Stimulated activated CD4-positive, alpha-beta T cell treated with anti-CD3 and anti-CD28 coated beads, Interleukin-1b, Interleukin-23, amount 100 ng/mL, for 1 hour (primary cell): ENCODE measurements around the gene CA6.
A peak's percentile ranks its signal among the peaks of the same experiment; 100 is the strongest.
"Not testable (repeated sequence)": the region's sequence is repeated elsewhere in the genome, so short reads cannot be mapped to it uniquely, and the experiment has no call there.

Source experiments
- DNase-seq, 2 donors: peaks; one replicate each; pipeline ENCODE4 v3.0.0-alpha.2; 2020; ENCODE audit warnings: low read depth in 2 of 2

CA6 gene

GRCh38 chr1:8969937-8970336 lies 24.3 kb downstream of the CA6 start:
- no peak for DNase-seq

GRCh38 chr1:8970870-8971337 lies 25.2 kb downstream of the CA6 start:
- DNase-seq, result no peak

DNA sequence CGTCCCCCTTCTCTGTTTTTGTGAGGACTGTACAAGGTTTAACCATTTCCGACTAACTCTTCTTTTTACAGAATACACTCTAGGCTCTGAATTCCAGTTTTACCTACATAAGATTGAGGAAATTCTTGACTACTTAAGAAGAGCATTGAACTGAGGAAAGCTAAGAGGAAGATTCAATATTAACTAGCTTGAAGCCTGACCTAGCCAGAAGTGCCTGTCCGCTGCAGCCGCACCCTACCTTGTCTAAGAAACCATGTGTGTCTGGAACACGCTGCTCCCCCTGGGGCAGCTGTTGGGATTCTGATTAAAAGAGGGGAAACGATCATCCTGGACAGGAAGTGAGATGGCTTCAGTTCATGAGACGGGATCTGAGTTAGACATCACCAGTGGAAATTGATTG lies 28.9 kb downstream of the CA6 start:
- DNase-seq, result no peak

DNA sequence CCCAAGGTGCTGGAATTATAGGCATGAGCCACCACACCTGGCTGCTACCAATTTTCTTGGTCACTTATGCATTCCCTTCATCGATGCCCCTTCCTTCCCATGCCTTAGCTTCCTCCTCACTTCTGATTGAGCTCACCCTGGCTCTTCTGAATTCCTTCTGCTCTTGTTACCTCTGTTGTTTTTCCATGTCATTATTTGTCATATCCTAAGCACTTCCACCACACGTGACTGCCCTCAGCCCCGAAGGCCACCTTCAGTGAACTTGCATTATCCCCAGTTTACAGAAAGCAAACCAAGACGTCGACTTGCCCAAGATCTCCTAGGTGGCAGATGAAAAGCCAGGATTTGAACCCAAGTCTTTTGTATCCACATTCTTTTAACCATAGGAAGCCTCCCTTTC lies 30.7 kb downstream of the CA6 start:
- no peak for DNase-seq

DNA sequence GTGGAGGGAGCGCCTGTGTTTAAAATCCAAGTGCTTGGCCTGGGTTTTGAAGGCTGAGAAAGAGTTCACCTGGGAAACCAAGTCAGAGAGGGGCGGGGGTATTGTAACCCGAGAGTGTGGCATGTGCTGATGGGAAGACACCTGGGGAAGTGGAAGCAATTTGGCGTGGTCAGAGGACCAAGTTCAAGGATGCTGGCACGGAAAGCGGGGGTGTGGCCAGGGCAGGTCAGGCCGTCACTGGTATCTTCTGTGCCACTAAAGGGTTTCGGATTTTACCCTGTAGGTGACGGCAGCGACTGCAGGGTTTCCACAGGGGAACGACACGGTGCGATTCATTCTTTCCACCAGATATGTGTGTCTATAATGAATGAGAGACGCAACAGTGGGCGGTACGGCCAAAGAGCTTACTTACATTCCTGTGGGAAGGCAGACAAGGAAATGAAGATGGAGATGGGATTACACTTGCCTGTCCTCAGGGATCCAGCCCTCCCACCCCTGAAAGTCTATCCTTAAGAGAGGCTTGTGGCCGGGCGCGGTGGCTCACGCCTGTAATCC lies 31.3 kb downstream of the CA6 start:
- no peak for DNase-seq

GRCh38 chr1:8980656-8981055 lies 35.0 kb downstream of the CA6 start:
- no peak for DNase-seq

GRCh38 chr1:8981169-8981568 lies 35.5 kb downstream of the CA6 start:
- no peak for DNase-seq

DNA sequence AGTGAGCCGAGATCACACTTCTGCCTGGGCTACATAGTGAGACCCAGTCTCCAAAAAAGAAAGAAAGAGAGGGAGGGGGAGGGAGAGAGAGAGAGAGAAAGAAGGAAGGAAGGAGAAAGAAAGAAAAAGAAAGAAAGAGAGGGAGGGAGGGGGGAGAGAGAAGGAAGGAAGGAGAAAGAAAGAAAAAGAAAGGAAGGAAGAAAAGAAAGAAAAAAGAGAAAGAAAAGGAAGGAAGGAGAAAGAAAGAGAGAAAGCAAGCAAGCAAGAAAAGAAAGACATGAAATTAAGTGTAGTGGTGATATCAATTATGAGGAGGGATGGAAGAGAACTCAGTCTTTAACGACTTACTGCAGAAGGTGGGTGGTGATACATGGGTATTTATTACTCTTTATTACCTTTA lies 38.5 kb downstream of the CA6 start:
- DNase-seq, result no peak

DNA sequence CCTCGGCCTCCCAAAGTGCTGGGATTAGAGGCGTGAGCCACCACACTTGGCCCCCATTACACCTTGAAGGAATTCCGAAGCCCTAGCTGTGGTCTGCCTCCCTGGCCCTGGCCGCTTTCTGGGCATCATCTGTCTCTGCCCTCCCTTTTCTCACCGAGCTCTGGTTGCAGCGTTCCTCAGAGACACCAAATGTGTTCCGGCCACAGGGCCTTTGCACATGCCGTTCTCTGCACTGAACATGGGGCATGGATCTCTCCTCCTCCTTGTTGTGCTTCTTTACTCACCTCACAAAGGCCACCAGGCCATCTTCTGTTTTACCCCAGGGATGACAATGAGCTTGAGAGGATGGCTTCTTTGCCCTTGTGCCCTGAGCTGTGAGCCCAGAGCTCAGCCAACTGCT lies 39.3 kb downstream of the CA6 start:
- no peak for DNase-seq

DNA sequence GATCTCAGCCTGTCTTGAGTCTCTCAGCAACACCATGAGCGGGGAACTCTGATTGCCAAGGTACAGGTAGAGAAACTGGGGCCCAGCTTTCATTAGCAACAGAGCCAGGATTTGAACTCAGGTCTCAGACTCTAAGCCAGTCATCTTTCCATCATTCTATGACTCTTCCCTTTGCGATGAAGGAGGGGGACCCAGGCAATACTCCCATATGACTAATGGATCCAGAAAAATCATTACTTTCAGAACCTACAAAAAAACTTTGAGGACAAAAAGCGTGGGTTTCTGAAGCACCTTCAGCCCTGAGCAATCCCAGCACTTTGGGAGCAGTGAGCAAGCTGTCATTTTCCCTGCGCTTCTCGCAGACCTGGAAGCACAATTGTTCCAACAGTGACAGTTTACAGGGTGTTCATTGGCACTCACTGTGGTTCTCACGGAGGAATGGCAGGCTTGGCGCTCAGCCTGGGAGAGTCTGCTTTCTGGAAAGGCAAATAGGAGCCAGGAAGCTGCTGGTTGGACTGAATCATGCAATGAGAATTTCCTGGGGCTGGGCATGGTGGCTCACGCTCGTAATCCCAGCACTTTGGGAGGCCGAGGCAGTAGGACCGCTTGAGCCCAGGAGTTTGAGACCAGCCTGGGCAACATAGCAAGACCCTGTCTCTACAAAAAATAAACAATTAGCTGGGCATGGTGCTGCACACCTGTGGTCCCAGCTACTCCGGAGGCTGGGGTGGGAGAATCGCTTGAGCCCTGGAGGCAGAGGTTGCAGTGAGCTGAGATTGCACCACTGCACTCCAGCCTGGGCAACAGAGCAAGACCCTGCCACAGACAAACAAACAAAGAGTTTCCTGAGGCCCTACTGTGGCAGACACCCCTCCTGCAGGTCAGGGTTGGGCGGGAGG lies 40.5 kb downstream of the CA6 start:
- DNase-seq, result no peak

- no peak for DNase-seq
These were observed 41.1 kb downstream of the CA6 start for GRCh38 chr1:8986814-8987190.

- DNase-seq, result peak; percentile 22 to 55
These were observed 42.4 kb downstream of the CA6 start for GRCh38 chr1:8987881-8988617.

GRCh38 chr1:8988618-8988967 lies 42.9 kb downstream of the CA6 start:
- DNase-seq, result no peak

- no peak for DNase-seq
These were observed 43.4 kb downstream of the CA6 start for GRCh38 chr1:8989061-8989460.

DNA sequence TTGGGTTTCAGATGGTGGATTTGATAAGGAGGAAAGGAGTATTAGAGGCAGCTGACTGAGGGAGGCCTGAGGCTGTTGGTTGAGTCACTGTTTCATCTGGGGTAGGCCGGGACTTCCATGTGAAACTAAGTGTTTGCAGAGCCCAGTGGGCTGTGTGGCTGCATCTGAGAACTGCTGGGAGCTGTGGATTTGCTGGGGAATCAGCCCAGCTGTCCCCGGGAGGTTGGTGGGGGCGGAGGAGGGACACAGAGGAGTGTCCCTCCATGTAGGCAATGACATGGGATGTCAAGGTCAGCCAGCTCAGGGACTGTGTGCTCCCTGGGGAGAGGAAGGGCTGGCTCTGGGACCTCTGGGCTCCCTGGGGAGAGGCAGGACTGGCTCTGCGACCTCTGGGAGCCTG lies 44.2 kb downstream of the CA6 start:
- no peak for DNase-seq

GRCh38 chr1:8992936-8993687 lies 47.4 kb downstream of the CA6 start:
- no peak for DNase-seq

DNA sequence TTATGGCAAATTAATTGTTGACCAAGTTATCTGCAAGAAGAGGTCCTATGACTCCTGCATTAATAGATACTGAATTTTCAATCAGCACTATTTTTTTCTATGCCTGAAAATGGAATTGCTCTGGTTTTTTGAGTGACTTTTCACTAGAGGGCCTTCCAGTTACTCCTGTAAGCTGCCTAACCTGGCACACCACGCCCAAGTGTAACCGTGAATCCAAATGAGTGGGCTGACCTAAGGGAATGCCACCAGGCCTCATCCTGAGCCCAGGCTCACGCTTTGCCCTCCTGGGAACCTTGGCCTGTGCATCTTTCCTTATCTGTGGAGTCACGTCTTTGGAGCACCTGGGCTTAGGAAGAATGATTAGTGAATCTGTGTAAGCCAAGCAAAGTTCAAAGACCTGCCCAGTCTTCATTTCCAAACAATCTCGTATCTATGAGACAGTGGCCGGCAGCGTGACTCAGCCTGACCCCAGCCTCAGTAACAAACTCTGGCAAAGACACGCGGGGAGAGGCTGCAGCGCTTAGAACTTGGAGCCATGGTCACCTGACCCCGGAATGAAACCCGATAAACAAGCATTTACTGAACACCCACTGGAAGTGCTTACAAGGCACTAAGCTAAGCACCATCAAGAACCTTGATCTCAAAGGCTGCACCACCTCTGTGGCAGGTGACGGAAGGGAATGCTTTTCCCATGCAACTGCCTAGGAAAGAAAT lies 48.5 kb downstream of the CA6 start:
- DNase-seq, result not testable (repeated sequence)

GRCh38 chr1:9001534-9002214 lies 56.0 kb downstream of the CA6 start:
- DNase-seq, result not testable (repeated sequence)

GRCh38 chr1:9002215-9002560 lies 56.5 kb downstream of the CA6 start:
- not testable (repeated sequence) for DNase-seq

DNA sequence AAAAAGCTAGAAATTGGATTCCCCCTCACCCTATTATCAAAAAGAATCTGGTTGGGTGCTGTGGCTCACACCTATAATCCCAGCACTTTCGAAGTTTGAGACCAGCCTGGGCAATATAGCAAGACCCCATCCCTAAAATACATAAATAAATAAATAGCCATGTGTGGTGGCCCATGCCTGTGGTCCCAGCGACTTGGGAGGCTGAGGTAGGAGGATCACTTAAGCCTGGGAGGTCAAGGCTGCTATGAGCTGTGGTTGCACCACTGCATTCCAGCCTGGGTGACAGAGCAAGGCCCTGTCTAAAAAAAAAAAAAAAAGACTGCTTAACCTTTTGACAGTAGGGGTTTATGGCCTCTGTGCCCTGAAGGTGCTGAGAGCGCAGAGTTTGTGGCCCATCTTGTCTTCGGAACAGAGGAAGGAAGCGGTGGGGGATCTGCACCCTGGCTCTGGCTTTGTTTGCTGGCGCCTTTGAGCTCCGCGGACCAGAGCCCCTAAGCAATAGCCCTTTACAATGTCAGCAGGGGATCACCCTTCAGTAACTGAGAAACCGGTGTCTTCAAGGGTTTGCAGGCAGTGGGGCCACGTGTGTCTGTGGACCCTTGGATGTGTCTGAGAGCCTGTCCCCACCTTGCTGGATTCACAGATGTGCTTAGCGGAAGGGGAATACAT lies 58.5 kb downstream of the CA6 start:
- no peak for DNase-seq
